Nephron progenitor cell (in vitro differentiated cells): ENCODE results near the gene PIK3R4.
A peak's percentile ranks its signal among the peaks of the same experiment; 100 is the strongest.

ENCODE experiments used
- DNase-seq: peaks from one replicate; pipeline ENCODE4 v3.0.0; 2021
- H3K27ac Mint-ChIP-seq: 2 replicates; pipeline ENCODE4 v1.8.0; 2021; ENCODE audit warnings: mild to moderate bottlenecking, moderate library complexity, mixed read lengths
- H3K27me3 Mint-ChIP-seq: 2 replicates; pipeline ENCODE4 v1.8.0; 2021; ENCODE audit warnings: mild to moderate bottlenecking, low read depth, mixed read lengths; ENCODE audit not compliant: poor library complexity
- H3K36me3 Mint-ChIP-seq: 2 replicates; pipeline ENCODE4 v1.8.0; 2021; ENCODE audit warnings: low read depth, mixed read lengths
- H3K4me1 Mint-ChIP-seq: 2 replicates; pipeline ENCODE4 v1.8.0; 2021; ENCODE audit warnings: mixed read lengths
- H3K4me3 Mint-ChIP-seq: 2 replicates; pipeline ENCODE4 v1.8.0; 2021; ENCODE audit warnings: mild to moderate bottlenecking, moderate library complexity, mixed read lengths
- H3K9me3 Mint-ChIP-seq: 2 replicates; pipeline ENCODE4 v1.8.0; 2021; ENCODE audit warnings: mild to moderate bottlenecking, moderate library complexity, mixed read lengths
- CTCF ChIP-seq: fragments of 200-600 bp; sonication (generic); IDR thresholded peaks from 2 replicates; pipeline ENCODE4 v1.5.0; 2021; ENCODE audit warnings: antibody characterized with exemption

The PIK3R4 gene

DNA sequence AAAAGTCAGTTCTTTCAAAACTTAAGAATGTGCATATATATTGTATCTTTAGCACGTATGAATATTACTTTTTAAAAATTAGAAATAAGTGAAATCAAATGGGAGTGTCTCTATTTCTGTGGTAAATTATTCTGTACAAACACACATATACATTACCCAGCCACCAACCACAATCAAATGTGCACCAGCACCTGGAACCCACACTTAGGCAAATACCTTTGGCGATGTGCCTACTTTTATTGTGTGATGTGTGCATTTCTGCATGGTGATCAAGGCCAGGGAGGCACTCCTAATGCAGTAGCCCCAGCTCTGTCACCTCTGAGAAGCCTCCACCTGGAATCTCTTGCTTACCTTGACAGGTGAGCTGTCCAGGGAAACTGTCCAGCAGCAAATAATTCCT is 76.9 kb downstream of the PIK3R4 start:
- peaks cover 6% of the 10 kb centered on the region for H3K9me3 Mint-ChIP-seq

DNA sequence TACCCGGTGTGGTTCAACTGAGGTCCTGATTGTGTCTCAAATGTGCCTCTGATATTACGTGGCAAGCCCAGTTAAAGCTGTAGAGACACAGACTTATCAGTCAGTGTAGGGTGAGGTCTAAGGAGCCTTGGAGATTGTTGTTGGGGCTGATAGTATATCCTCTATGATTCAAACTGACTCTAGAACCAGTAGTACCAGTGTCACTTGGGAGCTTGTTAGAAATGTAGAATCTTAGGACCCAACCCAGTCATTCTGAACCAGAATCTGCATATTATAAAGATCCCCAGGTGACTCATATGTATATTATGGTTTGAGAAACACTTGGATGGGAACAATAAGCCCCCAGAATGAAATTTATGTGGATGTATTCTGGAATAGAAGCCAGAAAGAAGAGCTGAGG is 83.5 kb downstream of the PIK3R4 start:
- H3K4me1 Mint-ChIP-seq, result peaks cover 42% of the 10 kb centered on the region
- peaks cover 8% of the 10 kb centered on the region for H3K9me3 Mint-ChIP-seq
- H3K27ac Mint-ChIP-seq, result peak overlapping the region; percentile 44
- DNase-seq, result no peak
- no peak overlapping the region for H3K4me3 Mint-ChIP-seq
- no peak for TF ChIP-seq CTCF
- no peaks in the 10 kb centered on the region for H3K27me3 Mint-ChIP-seq
- H3K36me3 Mint-ChIP-seq, result peaks cover 43% of the 10 kb centered on the region

More for the DNA sequence above, 76.9 kb downstream of the PIK3R4 start:
- TF ChIP-seq CTCF, result no peak
- H3K4me3 Mint-ChIP-seq, result no peak overlapping the region
- H3K27ac Mint-ChIP-seq, result no peak overlapping the region
- no peak for DNase-seq
- peaks cover 51% of the 10 kb centered on the region for H3K36me3 Mint-ChIP-seq
- H3K27me3 Mint-ChIP-seq, result no peaks in the 10 kb centered on the region
- H3K4me1 Mint-ChIP-seq, result no peaks in the 10 kb centered on the region

DNA sequence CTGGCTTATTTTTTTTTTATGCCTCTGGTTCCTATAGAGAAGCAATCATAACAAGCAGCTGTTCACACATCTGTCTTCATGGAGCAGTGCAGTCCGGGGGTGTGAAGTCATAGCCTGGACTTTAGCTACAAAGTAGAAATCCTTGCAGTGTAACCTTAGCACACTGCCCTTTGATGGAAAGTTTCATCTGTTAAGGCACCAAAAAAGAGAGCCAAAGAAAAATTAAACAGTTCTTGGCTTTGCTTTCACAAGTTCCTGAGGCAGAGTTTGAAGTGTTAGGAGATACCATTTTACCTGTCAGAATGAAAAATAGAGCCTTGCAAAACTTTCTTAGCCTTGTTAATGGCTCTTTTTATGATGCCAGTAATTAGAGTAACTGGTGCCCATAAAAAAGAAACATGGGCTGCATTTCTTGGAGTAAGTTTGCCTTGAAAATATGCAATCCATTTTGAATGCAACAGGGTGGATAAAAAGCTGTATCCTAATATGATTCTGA is 84.1 kb downstream of the PIK3R4 start:
- H3K27me3 Mint-ChIP-seq, result no peaks in the 10 kb centered on the region
- H3K27ac Mint-ChIP-seq, result peak overlapping the region; percentile 87
- no peak overlapping the region for H3K4me3 Mint-ChIP-seq
- peaks cover 11% of the 10 kb centered on the region for H3K9me3 Mint-ChIP-seq
- no peak for DNase-seq
- H3K4me1 Mint-ChIP-seq, result peaks cover 45% of the 10 kb centered on the region
- TF ChIP-seq CTCF, result no peak
- peaks cover 49% of the 10 kb centered on the region for H3K36me3 Mint-ChIP-seq

DNA sequence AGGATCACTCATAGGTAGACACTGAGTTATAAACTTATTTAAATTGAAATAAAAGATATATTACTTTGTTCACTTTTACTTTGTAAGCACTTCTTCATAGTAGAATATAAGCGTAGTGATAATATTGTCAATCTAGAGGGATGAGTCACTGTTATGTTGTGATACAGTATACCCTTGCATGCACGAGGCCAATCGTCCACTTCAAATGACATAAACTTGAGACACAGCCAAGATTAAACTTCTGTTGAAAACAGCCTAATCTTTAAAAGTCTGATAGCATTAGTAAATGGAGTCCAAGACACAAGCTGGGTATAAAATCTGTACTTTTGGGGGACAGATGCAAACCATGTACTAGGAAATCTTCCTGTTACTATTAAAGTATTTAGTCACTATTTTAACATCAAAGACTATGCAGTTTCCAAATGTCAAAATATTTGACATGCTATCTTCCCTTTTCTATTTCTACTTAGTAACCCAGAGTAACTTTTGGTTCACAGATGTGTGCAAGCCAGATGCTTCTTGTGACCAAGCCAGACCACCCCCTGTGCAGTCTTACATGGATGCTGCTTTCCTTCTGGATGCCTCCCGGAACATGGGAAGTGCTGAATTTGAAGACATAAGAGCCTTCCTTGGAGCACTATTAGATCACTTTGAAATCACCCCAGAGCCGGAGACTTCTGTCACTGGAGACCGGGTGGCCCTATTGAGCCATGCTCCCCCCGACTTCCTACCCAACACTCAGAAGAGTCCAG is 85.3 kb downstream of the PIK3R4 start:
- H3K36me3 Mint-ChIP-seq, result peaks cover 43% of the 10 kb centered on the region
- DNase-seq, result no peak
- peaks cover 13% of the 10 kb centered on the region for H3K9me3 Mint-ChIP-seq
- no peaks in the 10 kb centered on the region for H3K27me3 Mint-ChIP-seq
- H3K4me3 Mint-ChIP-seq, result no peak overlapping the region
- TF ChIP-seq CTCF, result no peak
- peaks cover 45% of the 10 kb centered on the region for H3K4me1 Mint-ChIP-seq
- H3K27ac Mint-ChIP-seq, result no peak overlapping the region

DNA sequence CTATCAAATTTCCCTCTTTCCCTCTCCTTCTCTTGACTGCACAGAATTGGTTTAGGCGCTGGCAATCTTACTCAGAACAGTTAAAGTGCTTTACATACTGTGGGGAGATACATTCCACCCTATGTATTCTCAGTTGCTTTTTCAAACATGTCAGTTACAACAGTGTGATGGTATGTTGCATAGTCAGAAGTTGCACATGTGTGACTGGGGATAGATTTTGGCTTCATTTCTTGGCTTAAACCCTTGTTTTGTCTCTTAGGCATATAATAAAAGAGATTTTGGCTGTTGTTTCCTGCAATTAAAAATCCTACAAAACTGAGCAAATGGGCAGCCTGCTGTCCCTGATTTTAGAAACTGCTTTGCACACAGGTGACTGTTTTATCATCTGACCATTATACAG is 86.7 kb downstream of the PIK3R4 start:
- H3K4me1 Mint-ChIP-seq, result peaks cover 45% of the 10 kb centered on the region
- DNase-seq, result no peak
- peaks cover 40% of the 10 kb centered on the region for H3K36me3 Mint-ChIP-seq
- no peak overlapping the region for H3K4me3 Mint-ChIP-seq
- TF ChIP-seq CTCF, result no peak
- H3K9me3 Mint-ChIP-seq, result peaks cover 11% of the 10 kb centered on the region
- no peaks in the 10 kb centered on the region for H3K27me3 Mint-ChIP-seq
- H3K27ac Mint-ChIP-seq, result no peak overlapping the region

- Mint-ChIP-seq H3K4me3 (no peak overlapping the region), H3K4me1 (peaks cover 45% of the 10 kb centered on the region), H3K9me3 (peaks cover 7% of the 10 kb centered on the region), H3K36me3 (peaks cover 36% of the 10 kb centered on the region), H3K27me3 (no peaks in the 10 kb centered on the region), H3K27ac (peak overlapping the region; percentile 47)
- no peak for TF ChIP-seq CTCF
- DNase-seq, result no peak
These were observed 88.0 kb downstream of the PIK3R4 start for GRCh38 chr3:130658678-130659077.
